ENCODE results near the gene AUTS2.

GRCh38 chr7:70580161-70580560 is 981.9 kb downstream of the AUTS2 start:
- TF ChIP-seq YY1 (IDR thresholded peaks at IDR 0.05; ENCODE audit: insufficient read depth, insufficient read length) (no peak), ZNF274 (IDR thresholded peaks at IDR 0.05; ENCODE audit: low read depth, low read length) (no peak), SUZ12 (IDR thresholded peaks at IDR 0.05; ENCODE audit: extremely low read depth, insufficient read depth, insufficient read length) (no peak)
